HCT116 (cell line): ENCODE results near the gene CCR5AS.

ENCODE experiments used
- ATAC-seq: fragments of 200-7000 bp; cut with Tn5 transposase; 2 replicates; pipeline ENCODE4 v1.9.1; 2020; ENCODE audit warnings: mild to moderate bottlenecking, moderate library complexity
- BruUV-seq: library from RNA; stranded (reverse); fragments of 400-500 nt; replicated peaks from 2 replicates; lab custom pipeline; 2021; lab: Mats Ljungman, UMichigan
- CTCF ChIA-PET: fragments of 300-600 bp; sonication (Branson Sonifier 250); formaldehyde crosslinking; loops from one replicate; lab custom pipeline; 2021; ENCODE audit warnings: antibody characterized with exemption; lab: Charles Lee
- POLR2A ChIA-PET: fragments of 300-600, 350-600 bp; sonication (Branson Sonifier 250); formaldehyde crosslinking; loops from one replicate; lab custom pipeline; 2021; ENCODE audit warnings: antibody characterized with exemption; lab: Charles Lee
- RAD21 ChIA-PET, 2 experiments: fragments of 300-600 bp; sonication (Branson Sonifier 250); formaldehyde crosslinking; loops; one replicate each; lab custom pipeline; 2023; ENCODE audit warnings: low total read pairs in 2 of 2; ENCODE audit not compliant: uncharacterized antibody in 2 of 2, unreplicated experiment in 2 of 2, low non-redundant PET in 1 of 2; lab: Charles Lee
- DNase-seq: peaks from one replicate; pipeline ENCODE4 v3.0.0-alpha.2; 2010; ENCODE audit warnings: low read depth, low spot score
- H2AFZ ChIP-seq: fragments of 200-600 bp; shearing (Covaris generic), sonication (generic); 2 replicates; pipeline ENCODE4 v1.6.1; 2017; ENCODE audit warnings: low read depth, mixed run types, mixed read lengths, antibody characterized with exemption, low read length; ENCODE audit not compliant: poor library complexity, severe bottlenecking
- H3K27ac ChIP-seq: 2 replicates; pipeline ENCODE4 v1.5.1; 2012; ENCODE audit warnings: low read depth, low read length
- H3K27me3 ChIP-seq: fragments of 200-600 bp; sonication (generic); 2 replicates; pipeline ENCODE4 v1.6.1; 2016; ENCODE audit warnings: mixed run types, low read length, mixed read lengths; ENCODE audit not compliant: insufficient read depth
- H3K36me3 ChIP-seq, 2 experiments: fragments of 200-500 bp in 1 of 2; fragments of 200-600 bp in 1 of 2; sonication (Bioruptor generic) in 1 of 2; sonication (generic) in 1 of 2; 2 replicates each; pipeline versions ENCODE4 v1.5.1 to v1.6.1; 2014 to 2016; ENCODE audit warnings: low read length in 2 of 2, inconsistent platforms in 1 of 2, mixed read lengths in 1 of 2, mixed run types in 1 of 2; ENCODE audit not compliant: insufficient read depth in 2 of 2, control insufficient read depth in 1 of 2
- H3K4me1 ChIP-seq, 2 experiments: fragments of 200-600 bp in 1 of 2; sonication (generic) in 1 of 2; 2 replicates each; pipeline versions ENCODE4 v1.5.1 to v1.6.1; 2012 to 2017; ENCODE audit warnings: low read length in 2 of 2, inconsistent platforms in 1 of 2, mild to moderate bottlenecking in 1 of 2, mixed read lengths in 1 of 2, mixed run types in 1 of 2, moderate library complexity in 1 of 2; ENCODE audit not compliant: insufficient read depth in 2 of 2, control insufficient read depth in 1 of 2
- H3K4me2 ChIP-seq: fragments of 200-600 bp; sonication (generic); 2 replicates; pipeline ENCODE4 v1.6.1; 2017; ENCODE audit warnings: mixed run types, low read length, mixed read lengths
- H3K4me3 ChIP-seq, 2 experiments: fragments of 200-600 bp in 1 of 2; sonication (generic) in 1 of 2; replicated peaks in 1 of 2; 2 replicates each; pipeline ENCODE4 v1.5.1; 2011 to 2016; ENCODE audit warnings: low read length in 2 of 2, control low read depth in 1 of 2, low read depth in 1 of 2, mild to moderate bottlenecking in 1 of 2, mixed read lengths in 1 of 2, mixed run types in 1 of 2
- H3K79me2 ChIP-seq: fragments of 200-600 bp; sonication (generic); 2 replicates; pipeline ENCODE4 v1.6.1; 2017; ENCODE audit warnings: mild to moderate bottlenecking, mixed run types, low read length, moderate library complexity, mixed read lengths; ENCODE audit not compliant: insufficient read depth
- H3K9ac ChIP-seq: fragments of 200-600 bp; sonication (generic); 2 replicates; pipeline ENCODE4 v1.6.1; 2016; ENCODE audit warnings: low read length, mixed read lengths
- H3K9me2 ChIP-seq: fragments of 200-600 bp; sonication (generic), shearing (Covaris generic); 2 replicates; pipeline ENCODE4 v1.6.1; 2017; ENCODE audit warnings: mixed run types, mild to moderate bottlenecking, moderate library complexity; ENCODE audit not compliant: insufficient read depth
- H3K9me3 ChIP-seq, 2 experiments: fragments of 200-500 bp in 1 of 2; fragments of 200-600 bp in 1 of 2; sonication (Bioruptor generic) in 1 of 2; sonication (generic) in 1 of 2; 2 replicates each; pipeline ENCODE4 v1.6.1; 2014 to 2017; ENCODE audit warnings: low read length in 2 of 2, mixed read lengths in 2 of 2, inconsistent platforms in 1 of 2, low read depth in 1 of 2, mild to moderate bottlenecking in 1 of 2, mixed run types in 1 of 2, moderate library complexity in 1 of 2; ENCODE audit not compliant: control insufficient read depth in 1 of 2, insufficient read depth in 1 of 2
- H4K20me1 ChIP-seq: fragments of 200-600 bp; sonication (generic), shearing (Covaris generic); 2 replicates; pipeline ENCODE4 v1.6.1; 2017; ENCODE audit warnings: mixed run types, mild to moderate bottlenecking, moderate library complexity; ENCODE audit not compliant: insufficient read depth
- CEBPB ChIP-seq: IDR thresholded peaks from 2 replicates; pipeline ENCODE4 v1.6.1; 2012; ENCODE audit warnings: low read depth
- CTCF ChIP-seq, 3 experiments: fragments of 200-600 bp in 1 of 3; sonication (generic) in 1 of 3; IDR thresholded peaks in 2 of 3; conservative IDR thresholded peaks in 1 of 3; 2 replicates each; pipeline ENCODE4 v1.5.1; 2012 to 2017; ENCODE audit warnings: low read depth in 2 of 3, low read length in 2 of 3, antibody characterized with exemption in 1 of 3, borderline replicate concordance in 1 of 3, control low read depth in 1 of 3, mild to moderate bottlenecking in 1 of 3, mixed read lengths in 1 of 3, mixed run types in 1 of 3, moderate library complexity in 1 of 3; ENCODE audit not compliant: insufficient read depth in 1 of 3
- EGR1 ChIP-seq: IDR thresholded peaks from 2 replicates; pipeline ENCODE4 v1.6.1; 2012; ENCODE audit warnings: low read depth
- EZH2phosphoT487 ChIP-seq: fragments of 200-600 bp; IDR thresholded peaks from 2 replicates; pipeline ENCODE4 v1.6.1; 2018; ENCODE audit warnings: antibody characterized with exemption, borderline replicate concordance
- MAX ChIP-seq: IDR thresholded peaks from 2 replicates; pipeline ENCODE4 v1.6.1; 2012
- REST ChIP-seq: IDR thresholded peaks from 2 replicates; pipeline ENCODE4 v1.6.1; 2012; ENCODE audit warnings: low read depth
- SP1 ChIP-seq: IDR thresholded peaks from 2 replicates; pipeline ENCODE4 v1.6.1; 2012; ENCODE audit warnings: low read depth
- TCF7L2 ChIP-seq: IDR thresholded peaks from 2 replicates; pipeline ENCODE4 v1.7.0; 2011; ENCODE audit warnings: borderline replicate concordance, inconsistent platforms; ENCODE audit not compliant: insufficient read depth, insufficient read length; ENCODE audit errors: extremely low read depth
- intact Hi-C: fragments of 100-400 bp; cut with micrococcal nuclease; formaldehyde crosslinking; loops from 2 replicates; pipeline ENCODE4 v1.10.0; 2022

CCR5AS gene

GRCh38 chr3:46406788-46407611 is at the start of gene CCR5AS, which contains the start of gene CCRL2:
CCR5AS (minus strand) TSS chr3:46407066.
CCRL2 (plus strand) TSS chr3:46407259; CDS start chr3:46408080, 821 bp downstream.
- Histone ChIP-seq H3K9me2 (no peaks in the 10 kb centered on the region), H3K4me2 (peak within 1 kb of the TSS; percentile 48), H3K36me3 (no peaks in the 10 kb centered on the region), H3K4me3 (no peak within 1 kb of the TSS), H3K9me3 (no peaks in the 10 kb centered on the region), H3K79me2 (no peaks in the 10 kb centered on the region), H4K20me1 (no peaks in the 10 kb centered on the region), H3K27me3 (no peaks in the 10 kb centered on the region), H2AFZ (no peak within 1 kb of the TSS), H3K4me1 (peaks cover 0 to 10% of the 10 kb centered on the region in 2 experiments; a peak in 1 of 4 replicates), H3K9ac (no peak within 1 kb of the TSS), H3K27ac (no peak within 1 kb of the TSS)
- ChIA-PET RAD21 (no interaction called here), CTCF (interaction anchor here (1.1 kb wide), 1 partner anchor 29 kb away, joined by 4 read pairs; no protein-coding TSS in a partner anchor), POLR2A (no interaction called here)
- TF ChIP-seq MAX (no peak), CEBPB (no peak), REST (no peak), EGR1 (no peak), SP1 (no peak), CTCF (IDR thresholded peaks at IDR 0.05 in 2 of 3, conservative IDR thresholded peaks at IDR 0.05 in 1 of 3; ENCODE audit: borderline replicate concordance in 1 of 3, insufficient read depth in 1 of 3, low read depth in 2 of 3, low read length in 2 of 3) (no peak), EZH2phosphoT487 (no peak), TCF7L2 (peak; percentile 8)
- BruUV-seq: no TSS peak
- intact Hi-C loops: no loop called here
- ATAC-seq: peak; percentile 70
- no peak for DNase-seq
